KMS-11 (cell line): Measurements from ENCODE around the gene POGLUT3.

Experiments used
- H2AFZ ChIP-seq: fragments of 200-600 bp; sonication (generic); 2 replicates; pipeline ENCODE4 v1.6.1; 2016; ENCODE audit warnings: antibody characterized with exemption, mixed run types, low read depth
- H3K27ac ChIP-seq: fragments of 200-600 bp; sonication (generic); 2 replicates; pipeline ENCODE4 v1.6.1; 2016; ENCODE audit warnings: mild to moderate bottlenecking, mixed run types
- H3K27me3 ChIP-seq: fragments of 200-600 bp; sonication (generic); 2 replicates; pipeline ENCODE4 v1.6.1; 2017; ENCODE audit warnings: mild to moderate bottlenecking, low read depth, mixed run types, moderate library complexity; ENCODE audit not compliant: insufficient read depth
- H3K36me3 ChIP-seq: fragments of 200-600 bp; sonication (generic); 2 replicates; pipeline ENCODE4 v1.6.1; 2017; ENCODE audit warnings: mild to moderate bottlenecking, mixed run types; ENCODE audit not compliant: insufficient read depth
- H3K4me1 ChIP-seq: fragments of 200-600 bp; sonication (generic); 2 replicates; pipeline ENCODE4 v1.6.1; 2016; ENCODE audit warnings: mild to moderate bottlenecking, low read depth, mixed run types; ENCODE audit not compliant: poor library complexity, severe bottlenecking
- H3K4me2 ChIP-seq: fragments of 200-600 bp; sonication (generic); 2 replicates; pipeline ENCODE4 v1.7.0; 2016; ENCODE audit warnings: mild to moderate bottlenecking, mixed run types
- H3K4me3 ChIP-seq: fragments of 200-600 bp; sonication (generic); IDR thresholded peaks from 2 replicates; pipeline ENCODE4 v1.6.1; 2017; ENCODE audit warnings: low read depth, low read length, mixed read lengths; ENCODE audit not compliant: insufficient read depth
- H3K79me2 ChIP-seq: fragments of 200-600 bp; sonication (generic); 2 replicates; pipeline ENCODE4 v1.6.1; 2016; ENCODE audit warnings: low read depth, mixed run types; ENCODE audit not compliant: insufficient read depth
- H3K9ac ChIP-seq: fragments of 200-600 bp; sonication (generic); 2 replicates; pipeline ENCODE4 v1.6.1; 2016; ENCODE audit warnings: mild to moderate bottlenecking, mixed run types
- H4K20me1 ChIP-seq: fragments of 200-600 bp; sonication (generic); 2 replicates; pipeline ENCODE4 v1.6.1; 2016; ENCODE audit warnings: mild to moderate bottlenecking, mixed run types; ENCODE audit not compliant: insufficient read depth
- CTCF ChIP-seq: fragments of 200-600 bp; sonication (generic); conservative IDR thresholded peaks from 2 replicates; pipeline ENCODE4 v1.6.1; 2017; ENCODE audit warnings: low read depth, mild to moderate bottlenecking, antibody characterized with exemption, low read length, moderate library complexity, mixed read lengths

Gene POGLUT3

GRCh38 chr11:108538502-108538901 lies 40.3 kb upstream of the POGLUT3 start:
- Histone ChIP-seq H3K4me1 (no peaks in the 10 kb centered on the region), H3K27ac (no peak overlapping the region), H2AFZ (peak overlapping the region; percentile 26; the same call in 1 of the 2 replicates), H3K9ac (no peak overlapping the region), H3K79me2 (no peaks in the 10 kb centered on the region), H4K20me1 (no peaks in the 10 kb centered on the region), H3K27me3 (no peaks in the 10 kb centered on the region), H3K4me2 (no peak overlapping the region), H3K36me3 (no peaks in the 10 kb centered on the region), H3K4me3 (no peak overlapping the region)
- TF ChIP-seq CTCF: no peak

GRCh38 chr11:108538022-108538424 lies 39.8 kb upstream of the POGLUT3 start:
- Histone ChIP-seq H3K4me3 (no peak overlapping the region), H3K36me3 (no peaks in the 10 kb centered on the region), H3K4me2 (0 out of 2 replicates have a peak overlapping the region, but pooled peaks have one; percentile 25), H4K20me1 (no peaks in the 10 kb centered on the region), H3K79me2 (no peaks in the 10 kb centered on the region), H3K4me1 (no peaks in the 10 kb centered on the region), H3K9ac (no peak overlapping the region), H3K27me3 (no peaks in the 10 kb centered on the region), H2AFZ (peak overlapping the region; percentile 26; the same call in 1 of the 2 replicates), H3K27ac (no peak overlapping the region)
- TF ChIP-seq CTCF: no peak

- Histone ChIP-seq H3K4me1 (no peaks in the 10 kb centered on the region), H2AFZ (no peak overlapping the region), H3K27ac (no peak overlapping the region), H3K9ac (no peak overlapping the region), H4K20me1 (no peaks in the 10 kb centered on the region), H3K27me3 (no peaks in the 10 kb centered on the region), H3K36me3 (no peaks in the 10 kb centered on the region), H3K79me2 (no peaks in the 10 kb centered on the region), H3K4me3 (no peak overlapping the region), H3K4me2 (no peak overlapping the region)
- TF ChIP-seq CTCF: no peak
Measured at GRCh38 chr11:108536783-108537182, 38.6 kb upstream of the POGLUT3 start.

DNA sequence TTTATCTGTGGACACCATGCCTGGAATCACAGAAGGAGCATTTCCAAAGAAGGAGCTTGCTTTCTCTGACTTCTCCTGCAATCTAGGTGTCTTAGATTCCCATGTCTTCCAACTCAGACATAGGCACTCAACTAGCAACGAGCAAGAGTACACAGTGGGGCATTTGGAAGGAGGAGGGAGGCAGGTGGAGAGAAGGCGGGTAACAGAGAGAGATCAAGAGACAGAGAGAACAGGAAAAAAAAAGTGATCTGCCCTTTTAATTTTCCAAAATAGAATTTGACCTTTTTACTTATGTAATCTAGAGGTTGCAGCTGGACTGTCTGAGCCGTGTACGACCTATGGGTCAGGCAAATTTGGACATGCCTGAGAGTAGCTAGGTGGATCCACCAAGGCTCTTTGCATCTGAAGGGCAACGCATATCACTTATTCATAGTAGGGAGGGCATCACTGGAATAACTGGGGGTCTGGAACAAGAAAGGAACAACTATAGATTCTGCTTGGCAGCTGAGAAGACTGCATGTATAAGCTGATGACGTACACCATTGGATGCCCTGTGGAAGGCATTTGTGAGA lies 37.3 kb upstream of the POGLUT3 start:
- H3K27me3 ChIP-seq: no peaks in the 10 kb centered on the region
- no peaks in the 10 kb centered on the region for H3K79me2 ChIP-seq
- H3K36me3 ChIP-seq: no peaks in the 10 kb centered on the region
- H3K4me2 ChIP-seq: no peak overlapping the region
- no peak overlapping the region for H2AFZ ChIP-seq
- no peak overlapping the region for H3K4me3 ChIP-seq
- H3K4me1 ChIP-seq: no peaks in the 10 kb centered on the region
- no peak for TF ChIP-seq CTCF
- H3K9ac ChIP-seq: no peak overlapping the region
- no peak overlapping the region for H3K27ac ChIP-seq
- H4K20me1 ChIP-seq: no peaks in the 10 kb centered on the region
